ENCODE measurements around the gene TRIP12. TPM values are rescaled to one million over a fixed set of nuclear protein-coding genes. Genes with fewer than 3 reads are reported as not detected.
"Not testable (repeated sequence)": the region's sequence is repeated elsewhere in the genome, so short reads cannot be mapped to it uniquely, and the experiment has no call there.

TRIP12 gene
- total RNA-seq, 1 donor from 2014 or later: 235 TPM

DNA sequence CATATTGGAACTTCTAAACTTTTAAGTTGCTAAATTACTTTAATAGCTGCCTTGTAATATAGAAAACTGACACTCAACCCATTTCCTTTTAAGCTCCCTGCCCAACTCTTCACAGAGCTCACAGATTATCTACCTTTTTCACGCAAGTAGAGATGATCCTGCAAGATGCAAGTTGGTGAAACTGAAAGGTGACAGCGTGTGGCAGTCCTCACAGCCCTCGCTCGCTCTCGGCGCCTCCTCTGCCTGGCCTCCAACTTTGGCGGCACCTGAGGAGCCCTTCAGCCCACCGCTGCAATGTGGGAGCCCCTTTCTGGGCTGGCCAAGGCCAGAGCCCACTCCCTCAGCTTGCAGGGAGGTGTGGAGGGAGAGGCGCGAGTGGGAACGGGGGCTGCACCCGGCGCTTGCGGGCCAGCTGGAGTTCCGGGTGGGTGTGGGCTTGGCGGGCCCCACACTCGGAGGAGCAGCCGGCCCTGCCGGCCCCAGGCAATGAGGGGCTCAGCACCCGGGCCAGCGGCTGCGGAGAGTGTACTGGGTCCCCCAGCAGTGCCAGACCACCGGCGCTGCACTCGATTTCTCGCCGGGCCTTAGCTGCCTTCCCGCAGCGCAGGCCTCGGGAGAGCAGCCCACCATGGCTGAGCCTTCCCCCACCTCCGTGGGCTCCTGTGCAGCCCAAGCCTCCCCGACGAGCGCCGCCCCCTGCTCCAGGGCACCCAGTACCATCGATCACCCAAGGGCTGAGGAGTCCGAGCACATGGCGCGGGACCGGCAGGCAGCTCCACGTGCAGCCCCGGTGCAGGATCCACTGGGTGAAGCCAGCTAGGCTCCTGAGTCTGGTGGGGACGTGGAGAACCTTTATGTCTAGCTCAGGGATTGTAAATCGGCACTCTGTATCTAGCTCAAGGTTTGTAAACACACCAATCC lies 71.2 kb downstream of the TRIP12 start:
- intact Hi-C loops (cut with DNase I); DNase-seq (ENCODE audit: low spot score); ATAC-seq: not testable (repeated sequence)

DNA sequence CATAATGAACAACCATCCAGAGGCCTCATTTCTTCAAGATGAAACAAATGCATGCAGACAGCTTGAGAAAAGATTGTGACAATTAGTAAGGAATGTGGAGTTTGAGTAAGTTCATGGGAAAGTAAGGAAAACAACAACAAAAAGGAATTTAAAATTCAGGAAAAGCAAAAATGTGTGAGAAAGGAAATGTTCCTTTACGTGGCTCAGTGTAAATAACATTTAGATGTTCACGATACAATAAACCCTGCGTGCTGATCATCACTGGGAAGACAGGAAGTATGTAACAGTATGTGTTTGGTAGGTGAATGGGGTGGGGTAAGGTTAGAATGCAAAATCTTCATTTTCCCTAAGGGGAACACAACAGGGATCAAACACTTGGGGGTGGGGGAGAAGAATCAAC lies 72.7 kb downstream of the TRIP12 start:
- intact Hi-C loops (cut with DNase I): no loop called here
- no peak for DNase-seq (ENCODE audit: low spot score)
- ATAC-seq: no peak

DNA sequence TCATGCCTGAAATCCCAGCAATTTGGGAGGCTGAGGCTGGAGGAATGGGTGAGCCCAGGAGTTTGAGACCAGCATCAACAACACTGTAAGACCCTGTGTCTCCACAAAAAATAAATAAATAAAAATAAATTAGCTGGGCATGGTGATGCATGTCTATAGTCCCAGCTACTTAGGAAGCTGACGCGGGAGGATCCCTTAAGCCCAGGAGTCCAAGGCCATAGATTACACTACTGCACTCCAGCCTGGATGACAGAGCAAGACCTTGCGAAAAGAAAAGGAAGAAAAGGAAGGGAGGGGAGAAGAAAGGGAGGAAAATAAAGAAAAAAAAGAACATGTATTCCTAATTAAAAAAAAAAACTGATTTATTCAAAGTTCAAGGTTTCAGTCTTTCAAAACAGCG lies 78.2 kb downstream of the TRIP12 start:
- intact Hi-C loops (cut with DNase I): no loop called here
- no peak for ATAC-seq
- DNase-seq (ENCODE audit: low spot score): no peak

DNA sequence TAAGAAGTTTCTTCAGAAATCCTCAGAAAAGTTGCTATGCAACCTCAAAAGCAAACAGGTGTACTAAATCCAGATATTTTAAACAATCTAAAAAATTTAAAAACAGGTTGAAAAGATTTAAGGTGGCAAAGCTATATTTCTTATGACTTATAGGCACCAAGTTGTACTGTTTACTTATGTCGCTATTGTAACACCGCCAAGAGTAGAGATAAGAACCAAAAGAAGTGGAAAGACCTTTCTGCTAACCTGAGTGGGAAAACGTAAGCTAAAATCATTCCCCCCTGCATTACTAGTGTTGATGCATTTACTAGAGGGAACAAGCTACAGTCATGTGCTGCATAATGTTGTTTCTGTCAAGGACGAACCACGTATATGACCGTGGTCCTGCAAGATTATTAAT lies 83.1 kb downstream of the TRIP12 start:
- ATAC-seq (no peak), DNase-seq (ENCODE audit: low spot score) (no peak)
- intact Hi-C loops (cut with DNase I): loop anchor here (10.0 kb wide), 1 partner anchor 226 kb away; the partner anchor contains the start of gene SLC16A14

DNA sequence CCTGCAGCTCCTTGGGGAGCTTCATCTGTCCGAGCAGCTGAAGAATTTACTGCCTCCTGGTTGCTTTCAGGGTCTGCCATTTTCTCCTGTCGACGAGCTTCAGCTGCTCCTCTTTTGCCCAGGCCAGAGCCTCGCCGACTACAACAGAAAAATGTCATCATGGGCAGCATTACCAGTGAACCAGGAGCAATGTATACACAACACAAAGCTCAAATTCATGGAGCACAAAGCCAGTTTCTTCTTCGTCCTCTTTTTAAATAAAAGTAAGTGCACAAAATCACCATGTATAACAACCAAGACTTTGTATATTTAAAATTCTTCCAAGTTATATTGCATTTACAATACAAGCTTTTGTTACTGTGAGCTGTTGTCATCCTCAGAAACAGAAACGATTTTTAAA lies 85.0 kb downstream of the TRIP12 start:
- DNase-seq (ENCODE audit: low spot score): no peak

DNA sequence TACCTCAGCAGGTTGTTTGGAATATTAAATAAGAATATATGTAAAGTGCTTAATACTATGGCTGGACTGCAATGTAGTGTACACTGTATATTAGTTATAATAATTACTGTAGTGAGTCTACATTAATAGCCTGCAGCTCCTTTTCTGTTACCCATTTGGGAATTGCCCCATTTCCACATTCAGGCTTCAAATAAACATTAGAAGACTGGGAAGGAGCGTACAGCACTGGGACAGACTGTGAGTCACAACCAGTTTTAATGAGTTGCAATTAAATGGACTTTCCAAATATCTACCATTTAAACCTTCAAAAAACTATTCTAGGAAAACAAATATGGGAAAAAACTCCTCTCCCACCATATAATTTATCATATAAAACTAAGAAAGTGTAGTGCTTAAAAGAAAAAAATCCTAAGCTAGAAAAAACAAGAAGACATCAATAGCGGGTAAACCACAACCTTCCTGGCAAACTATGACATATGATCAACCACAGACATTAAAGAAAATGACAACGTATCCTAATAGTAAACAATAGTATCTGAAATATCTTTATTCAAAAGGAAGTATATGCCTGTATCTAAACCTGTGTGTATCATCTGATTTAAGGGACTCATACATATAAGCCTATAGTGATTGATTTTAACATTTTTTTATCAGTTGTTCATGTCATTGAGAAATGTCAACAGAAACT lies 86.1 kb downstream of the TRIP12 start:
- no peak for ATAC-seq
- no peak for DNase-seq (ENCODE audit: low spot score)
- intact Hi-C loops (cut with DNase I): loop anchor here (10.0 kb wide), 1 partner anchor 229 kb away; the partner anchor contains the start of gene SLC16A14

More for the DNA sequence above, 85.0 kb downstream of the TRIP12 start:
- intact Hi-C loops (cut with DNase I): loop anchor here (10.0 kb wide), 1 partner anchor 228 kb away; the partner anchor contains the start of gene SLC16A14
- no peak for ATAC-seq

DNA sequence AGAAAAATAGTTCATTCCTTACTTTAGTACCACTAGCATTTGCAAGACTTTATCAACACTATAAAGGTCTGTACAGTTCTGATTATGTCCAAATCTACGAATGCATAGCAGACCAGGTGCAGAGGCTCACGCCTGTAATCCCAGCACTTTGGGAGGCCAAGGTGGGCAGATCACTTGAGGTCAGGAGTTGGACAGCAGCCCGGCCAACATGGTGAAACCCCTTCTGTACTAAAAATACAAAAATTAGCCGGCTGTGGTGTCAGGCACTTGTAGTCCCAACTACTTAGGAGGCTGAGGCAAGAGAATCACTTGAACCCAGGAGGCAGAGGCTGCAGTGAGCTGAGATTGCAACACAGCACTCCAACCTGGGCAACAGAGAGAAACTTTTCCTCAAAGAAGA lies 87.4 kb downstream of the TRIP12 start:
- intact Hi-C loops (cut with DNase I): loop anchor here (10.0 kb wide), 1 partner anchor 230 kb away; the partner anchor contains the start of gene SLC16A14
- DNase-seq (ENCODE audit: low spot score); ATAC-seq: not testable (repeated sequence)

DNA sequence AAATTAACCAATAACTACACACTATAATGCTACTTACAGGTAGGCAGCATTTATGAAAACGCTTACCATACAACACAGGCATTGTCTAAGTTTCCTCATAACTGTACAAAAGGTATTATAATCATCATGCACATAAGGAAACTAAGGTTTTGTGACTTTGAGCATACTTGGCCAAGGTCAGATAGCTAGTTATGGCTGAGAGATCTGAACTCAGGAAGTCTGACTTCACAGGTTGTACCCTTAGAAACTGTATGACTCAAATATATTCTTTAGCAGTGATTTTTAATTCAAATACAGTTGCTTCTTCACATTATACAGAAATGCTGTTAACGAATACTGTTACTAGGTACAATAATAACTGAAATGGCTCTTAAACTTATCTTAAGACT lies 89.3 kb downstream of the TRIP12 start:
- no peak for ATAC-seq
- intact Hi-C loops (cut with DNase I): loop anchor here (10.0 kb wide), 1 partner anchor 232 kb away; the partner anchor contains the start of gene SLC16A14
- no peak for DNase-seq (ENCODE audit: low spot score)

DNA sequence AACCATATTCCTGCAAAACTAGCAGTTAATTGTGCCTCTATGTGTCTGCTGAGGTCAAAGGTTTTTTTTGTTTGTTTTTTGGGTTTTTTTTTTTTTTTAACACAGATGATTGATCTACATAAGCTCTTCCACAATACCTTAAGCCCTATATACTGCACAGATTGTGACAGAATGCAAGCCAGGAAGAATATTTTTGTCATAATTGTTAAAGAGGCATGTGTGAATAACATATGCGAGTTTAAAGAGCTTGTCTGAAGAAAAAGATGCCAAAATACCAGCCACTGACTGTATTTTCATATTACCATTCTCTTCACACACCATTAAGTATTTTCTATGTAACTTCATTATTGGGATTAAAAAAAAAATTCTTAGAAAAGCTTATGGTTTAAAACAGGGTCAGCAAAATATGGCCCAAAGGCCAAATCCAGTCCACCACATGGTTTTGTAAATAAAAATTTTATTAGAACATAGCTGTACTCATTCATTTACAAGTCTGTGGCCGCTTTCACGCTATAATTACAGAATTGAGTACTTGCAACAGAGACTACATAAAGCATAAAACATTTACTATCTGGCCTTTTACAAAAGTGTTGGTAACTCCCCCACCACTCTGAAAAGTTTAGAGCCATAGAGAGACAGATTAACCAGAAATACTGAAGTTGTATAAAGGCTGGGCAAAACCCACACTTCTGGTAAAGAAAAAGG lies 89.9 kb downstream of the TRIP12 start:
- DNase-seq (ENCODE audit: low spot score) (no peak), ATAC-seq (no peak)
- intact Hi-C loops (cut with DNase I): loop anchor here (10.0 kb wide), 1 partner anchor 233 kb away; the partner anchor contains the start of gene SLC16A14

DNA sequence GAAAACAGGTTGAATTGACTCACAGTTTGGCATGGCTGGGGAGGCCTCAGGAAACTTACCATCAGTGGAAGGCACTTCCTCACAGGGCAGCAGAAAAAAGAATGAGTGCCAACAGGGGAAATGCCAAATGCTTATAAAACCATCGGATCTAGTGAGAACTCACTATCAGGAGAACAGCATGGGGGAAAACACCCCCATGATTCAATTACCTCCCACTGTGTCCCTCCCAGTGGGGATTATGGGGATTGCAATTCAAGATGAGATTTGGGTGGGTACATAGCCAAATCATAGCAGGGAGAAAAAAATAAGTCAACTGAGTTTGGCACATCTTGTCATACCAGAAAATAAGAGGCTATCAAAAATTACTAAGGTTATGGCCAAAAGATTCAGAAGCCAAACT lies 96.3 kb downstream of the TRIP12 start:
- intact Hi-C loops (cut with DNase I): no loop called here
- ATAC-seq (no peak), DNase-seq (ENCODE audit: low spot score) (no peak)

DNA sequence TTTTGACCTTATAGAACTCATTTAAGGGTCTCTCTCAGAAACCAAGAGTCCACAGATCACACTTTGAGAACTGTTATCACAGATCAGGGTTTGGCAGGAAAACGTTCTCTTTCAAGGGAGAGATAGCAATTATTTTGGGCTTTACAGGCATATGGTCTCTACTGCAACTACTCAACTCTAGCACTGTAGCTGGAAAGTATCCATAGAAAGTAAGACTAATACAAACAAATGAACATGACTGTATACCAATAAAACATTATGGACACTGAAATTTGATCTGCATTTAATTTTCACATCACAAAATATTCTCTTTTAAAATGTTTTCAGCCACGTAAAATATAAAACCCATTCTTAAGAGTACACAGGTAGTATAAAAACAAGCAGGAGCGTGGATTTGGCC lies 100.5 kb downstream of the TRIP12 start:
- DNase-seq (ENCODE audit: low spot score) (no peak), ATAC-seq (no peak)
- intact Hi-C loops (cut with DNase I): no loop called here

DNA sequence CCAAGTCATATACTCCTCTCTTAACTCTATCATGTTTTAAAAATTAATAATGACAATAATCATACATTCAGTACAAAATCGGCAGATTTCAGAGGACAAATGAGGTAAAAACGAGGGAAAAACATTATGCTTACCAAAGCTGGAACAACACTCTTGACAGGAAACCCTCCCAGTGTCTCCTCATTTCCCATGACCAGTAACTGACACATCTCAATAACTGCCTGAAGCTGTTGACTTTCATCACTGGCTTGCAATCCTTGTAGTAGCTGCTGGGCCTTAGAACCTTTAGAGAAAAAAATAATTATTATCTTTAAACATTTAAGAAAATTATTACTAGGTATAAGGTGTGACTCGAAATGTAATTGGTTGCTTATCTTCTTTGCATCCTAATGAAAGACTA lies 103.6 kb downstream of the TRIP12 start:
- ATAC-seq: no peak
- intact Hi-C loops (cut with DNase I): no loop called here
- DNase-seq (ENCODE audit: low spot score): no peak

DNA sequence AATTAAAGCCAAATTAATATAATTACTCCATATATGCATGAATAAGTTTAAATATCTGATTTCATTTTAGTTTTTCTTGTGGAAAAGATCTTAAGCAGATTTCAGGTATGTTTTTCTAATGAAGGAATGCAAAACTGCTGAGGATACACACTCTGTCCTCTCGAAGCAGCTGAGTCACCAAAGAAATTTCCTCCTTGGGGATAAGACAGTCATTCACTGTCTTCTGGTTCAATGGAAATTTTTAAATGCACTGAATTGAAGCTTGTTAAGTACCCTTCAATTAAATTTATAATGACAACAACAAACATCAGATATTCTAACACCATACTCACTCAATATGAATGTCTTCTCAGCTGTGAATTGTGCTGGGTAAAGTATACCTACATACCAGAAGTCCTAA lies 106.0 kb downstream of the TRIP12 start:
- ATAC-seq (no peak), DNase-seq (ENCODE audit: low spot score) (no peak)
- intact Hi-C loops (cut with DNase I): no loop called here

DNA sequence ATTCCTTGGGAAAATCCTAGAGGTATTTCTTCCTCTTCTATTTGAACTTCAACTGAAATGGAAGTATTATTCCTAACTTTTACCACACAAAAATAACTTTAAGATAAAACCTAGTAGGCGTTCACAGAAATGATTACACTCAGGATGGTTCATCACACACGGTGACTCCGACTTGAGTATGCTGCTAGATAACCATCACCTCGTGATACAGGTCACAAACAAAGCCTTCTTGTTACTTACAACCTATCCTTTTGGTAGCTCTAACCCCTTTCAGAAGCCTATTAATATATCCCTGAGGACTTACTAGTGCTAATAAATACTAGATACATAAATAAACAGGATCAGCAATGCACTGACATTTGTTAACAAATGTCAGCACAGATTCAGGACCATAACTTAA lies 106.5 kb downstream of the TRIP12 start:
- no peak for DNase-seq (ENCODE audit: low spot score)
- ATAC-seq: no peak
- intact Hi-C loops (cut with DNase I): no loop called here

DNA sequence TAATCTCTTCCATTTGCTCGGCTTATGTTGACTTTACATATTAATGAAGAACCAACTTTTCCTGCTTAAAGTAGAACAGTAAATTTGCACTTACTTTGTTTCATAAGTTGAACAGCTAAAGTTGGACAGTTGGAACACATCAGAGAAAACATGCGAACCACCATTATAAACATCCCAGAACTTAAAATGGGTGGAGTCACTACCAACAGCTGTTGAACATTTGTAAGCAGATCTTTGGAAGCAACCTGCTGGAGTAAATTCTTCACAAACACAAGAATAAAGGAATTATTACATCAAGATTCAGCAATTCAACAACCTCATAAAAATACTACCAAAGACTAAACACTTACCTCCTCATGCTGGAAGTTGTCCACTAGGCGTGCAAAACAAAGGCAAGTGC lies 111.0 kb downstream of the TRIP12 start:
- DNase-seq (ENCODE audit: low spot score): no peak
- intact Hi-C loops (cut with DNase I): no loop called here
- ATAC-seq: no peak

DNA sequence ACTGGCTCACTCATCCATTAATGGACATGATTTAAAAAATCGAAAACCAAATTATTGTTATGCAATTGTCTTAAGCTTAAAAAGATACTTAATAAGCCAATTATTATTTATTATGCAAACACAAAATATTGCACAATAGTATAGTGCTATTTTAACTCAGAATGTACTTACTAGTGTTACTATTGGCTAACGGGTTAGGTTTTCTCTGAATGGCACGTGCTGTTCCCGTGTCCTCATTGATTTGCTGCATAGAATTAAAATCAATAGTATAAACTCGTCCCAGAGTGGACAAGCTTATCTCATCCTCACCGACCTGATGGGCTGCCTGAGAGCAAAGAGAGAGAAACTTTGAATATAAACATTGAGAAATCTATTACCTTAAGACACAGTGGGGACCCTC lies 116.2 kb downstream of the TRIP12 start:
- intact Hi-C loops (cut with DNase I): no loop called here
- no peak for DNase-seq (ENCODE audit: low spot score)
- no peak for ATAC-seq

DNA sequence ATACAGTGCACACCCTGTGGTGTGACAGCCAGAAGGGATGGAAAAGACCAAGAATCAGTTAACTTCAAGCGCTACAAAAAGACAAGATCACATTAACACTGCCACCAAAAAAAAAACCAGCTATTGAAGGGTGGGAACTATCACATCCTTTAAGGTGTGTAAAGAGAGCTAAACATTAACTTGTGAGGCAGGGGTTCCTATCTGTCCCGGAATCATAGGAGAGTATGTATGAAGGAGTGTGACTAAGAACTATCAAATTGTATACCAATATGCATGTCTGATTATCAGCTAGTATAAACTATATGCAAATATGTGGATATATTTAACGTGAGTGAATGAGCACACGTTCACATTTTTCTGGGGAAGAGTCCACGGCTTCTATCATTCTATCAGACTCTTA lies 119.0 kb downstream of the TRIP12 start:
- intact Hi-C loops (cut with DNase I): no loop called here
- ATAC-seq: no peak
- DNase-seq (ENCODE audit: low spot score): no peak

DNA sequence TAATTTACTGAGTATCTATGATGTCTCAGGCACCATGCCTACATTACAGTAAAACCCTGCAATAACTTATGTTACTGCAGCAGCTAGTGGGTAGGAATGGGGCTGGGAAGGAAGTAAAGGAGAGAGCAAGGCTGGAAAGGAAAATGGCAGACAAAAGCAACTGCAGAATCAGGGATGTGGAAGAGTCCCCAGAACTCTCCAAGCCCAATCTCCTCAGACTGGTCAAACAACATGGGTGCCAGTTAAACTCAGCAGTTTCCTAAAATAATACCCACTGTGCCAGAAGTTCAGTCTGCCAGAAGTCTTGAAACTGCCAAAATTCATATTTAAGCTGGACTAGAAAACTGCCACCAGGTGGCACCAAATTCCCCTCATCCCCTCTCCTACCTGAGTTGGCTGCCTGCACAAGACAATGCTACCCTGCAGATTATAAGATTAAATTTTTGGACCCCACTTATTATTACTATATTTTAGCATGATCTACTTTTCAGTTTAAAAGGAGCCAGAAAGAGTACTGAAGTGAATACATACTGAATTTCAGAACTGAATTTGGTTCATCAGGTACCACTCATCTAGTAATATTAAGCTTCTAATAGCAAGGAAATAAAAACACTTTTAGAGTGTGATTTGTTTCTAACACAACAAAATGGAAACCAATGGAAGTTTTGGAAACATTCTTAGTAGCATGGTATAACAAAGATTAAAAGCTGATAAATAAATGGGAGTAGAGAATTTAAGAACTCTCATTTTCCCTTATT lies 120.6 kb downstream of the TRIP12 start:
- peak; percentile 68 for DNase-seq (ENCODE audit: low spot score)
- intact Hi-C loops (cut with DNase I): no loop called here
- peak; percentile 61 for ATAC-seq
